Neural progenitor cell (in vitro differentiated cells): Measurements from ENCODE around the gene PPP2R3C. TPM values are rescaled to one million over a fixed set of nuclear protein-coding genes. Genes with fewer than 3 reads are reported as not detected.

Experiments
- DNase-seq: peaks from one replicate; pipeline ENCODE4 v3.0.0-alpha.2; 2016; ENCODE audit warnings: low spot score
- H2AFZ ChIP-seq: fragments of 200-600 bp; sonication (generic); replicated peaks from 2 replicates; pipeline ENCODE4 v1.6.1; 2016; ENCODE audit warnings: antibody characterized with exemption
- H3F3A ChIP-seq: fragments of 200-600 bp; sonication (generic); 2 replicates; pipeline ENCODE4 v1.6.1; 2016; ENCODE audit warnings: antibody characterized with exemption, low read depth
- H3K27ac ChIP-seq: fragments of 200-600 bp; sonication (generic); 2 replicates; pipeline ENCODE4 v1.5.1; 2016; ENCODE audit warnings: mild to moderate bottlenecking
- H3K27me3 ChIP-seq: fragments of 200-600 bp; sonication (generic); 2 replicates; pipeline ENCODE4 v1.6.1; 2016; ENCODE audit warnings: mild to moderate bottlenecking, moderate library complexity
- H3K36me3 ChIP-seq: fragments of 200-600 bp; sonication (generic); 2 replicates; pipeline ENCODE4 v1.5.1; 2016
- H3K4me1 ChIP-seq: fragments of 200-600 bp; sonication (generic); 2 replicates; pipeline ENCODE4 v1.6.1; 2016; ENCODE audit warnings: mixed run types
- H3K4me2 ChIP-seq: fragments of 200-600 bp; sonication (generic); 2 replicates; pipeline ENCODE4 v1.6.1; 2016
- H3K4me3 ChIP-seq: fragments of 200-600 bp; sonication (generic); 2 replicates; pipeline ENCODE4 v1.5.1; 2016
- H3K79me2 ChIP-seq: fragments of 200-600 bp; sonication (generic); 2 replicates; pipeline ENCODE4 v1.6.1; 2016; ENCODE audit warnings: low read depth
- H3K9ac ChIP-seq: fragments of 200-600 bp; sonication (generic); 2 replicates; pipeline ENCODE4 v1.6.1; 2016
- H3K9me3 ChIP-seq: fragments of 200-600 bp; sonication (generic); 2 replicates; pipeline ENCODE4 v1.5.1; 2016; ENCODE audit warnings: low read depth
- H4K20me1 ChIP-seq: fragments of 200-600 bp; sonication (generic); 2 replicates; pipeline ENCODE4 v1.6.1; 2016; ENCODE audit warnings: low read depth
- H3K27ac Mint-ChIP-seq: 3 replicates; pipeline ENCODE4 v1.8.0; 2021; ENCODE audit warnings: mixed read lengths
- H3K27me3 Mint-ChIP-seq: 2 replicates; pipeline ENCODE4 v1.8.0; 2022; ENCODE audit warnings: low read depth, mild to moderate bottlenecking, inconsistent platforms, moderate library complexity, mixed read lengths; ENCODE audit not compliant: insufficient read depth
- H3K36me3 Mint-ChIP-seq: 3 replicates; pipeline ENCODE4 v1.8.0; 2021; ENCODE audit warnings: mixed read lengths
- H3K4me1 Mint-ChIP-seq: 3 replicates; pipeline ENCODE4 v1.8.0; 2021; ENCODE audit warnings: mixed read lengths
- H3K4me3 Mint-ChIP-seq: 3 replicates; pipeline ENCODE4 v1.8.0; 2021; ENCODE audit warnings: mild to moderate bottlenecking, moderate library complexity, mixed read lengths
- H3K9me3 Mint-ChIP-seq: 3 replicates; pipeline ENCODE4 v1.8.0; 2020; ENCODE audit warnings: mixed read lengths
- CTCF ChIP-seq: fragments of 200-600 bp; sonication (generic); IDR thresholded peaks from 2 replicates; pipeline ENCODE4 v1.5.1; 2017; ENCODE audit warnings: antibody characterized with exemption, mild to moderate bottlenecking
- EZH2 ChIP-seq: fragments of 200-600 bp; sonication (generic); IDR thresholded peaks from 2 replicates; pipeline ENCODE4 v1.6.1; 2017; ENCODE audit warnings: antibody characterized with exemption, mild to moderate bottlenecking, moderate library complexity
- EZH2phosphoT487 ChIP-seq: fragments of 200-600 bp; sonication (generic); IDR thresholded peaks from 2 replicates; pipeline ENCODE4 v1.6.1; 2017; ENCODE audit warnings: antibody characterized with exemption
- total RNA-seq: library from RNA; depleted of rRNA; stranded (reverse); fragments of >200 nt; gene quantifications from 2 replicates; pipeline ENCODE4 v1.2.3, GENCODE V29; 2015; ENCODE audit warnings: low replicate concordance

Gene PPP2R3C
- total RNA-seq, 1 donor from 2014 or later = 67.4 TPM

DNA sequence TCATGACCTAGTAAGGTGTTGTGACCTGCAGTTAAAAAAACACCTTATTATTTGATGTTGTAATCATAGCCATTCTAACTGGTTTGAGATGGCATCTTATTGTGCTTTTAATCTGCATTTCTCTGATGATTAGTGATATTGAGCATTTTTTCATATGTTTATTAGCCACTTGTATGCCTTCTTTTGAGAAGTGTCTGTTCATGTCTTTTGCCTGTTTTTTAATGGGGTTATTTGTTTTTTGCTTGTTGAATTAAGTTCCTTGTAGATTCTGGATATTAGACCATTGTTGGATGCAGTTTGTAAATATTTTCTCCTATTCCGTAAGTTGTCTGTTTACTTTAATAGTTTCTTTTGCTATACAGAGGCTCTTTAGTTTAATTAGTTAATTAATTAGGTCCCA is 41.6 kb upstream of the PPP2R3C start:
- H3K4me1 Mint-ChIP-seq = peaks cover 7% of the 10 kb centered on the region
- Histone ChIP-seq H3F3A (peaks cover 5% of the 10 kb centered on the region), H3K9me3 (no peaks in the 10 kb centered on the region), H3K4me2 (no peak overlapping the region), H2AFZ (no peak overlapping the region), H4K20me1 (no peaks in the 10 kb centered on the region), H3K4me1 (peaks cover 10% of the 10 kb centered on the region), H3K27me3 (no peaks in the 10 kb centered on the region), H3K79me2 (no peaks in the 10 kb centered on the region), H3K4me3 (no peak overlapping the region), H3K9ac (no peak overlapping the region), H3K27ac (no peak overlapping the region), H3K36me3 (no peaks in the 10 kb centered on the region)
- no peak overlapping the region for H3K4me3 Mint-ChIP-seq
- TF ChIP-seq EZH2phosphoT487 (no peak), CTCF (no peak), EZH2 (no peak)
- no peak for DNase-seq
- no peaks in the 10 kb centered on the region for H3K9me3 Mint-ChIP-seq
- H3K27ac Mint-ChIP-seq = no peak overlapping the region
- peaks cover 21% of the 10 kb centered on the region for H3K36me3 Mint-ChIP-seq
- H3K27me3 Mint-ChIP-seq = no peaks in the 10 kb centered on the region

- H3K36me3 ChIP-seq = no peaks in the 10 kb centered on the region
- no peak overlapping the region for H3K4me3 ChIP-seq
- H3K27ac ChIP-seq = no peak overlapping the region
- H3K9ac ChIP-seq = no peak overlapping the region
- no peak overlapping the region for H3K4me2 ChIP-seq
- H3K27ac Mint-ChIP-seq = no peak overlapping the region
- no peaks in the 10 kb centered on the region for H3K27me3 Mint-ChIP-seq
- H3K79me2 ChIP-seq = no peaks in the 10 kb centered on the region
- peaks cover 6% of the 10 kb centered on the region for H3K36me3 Mint-ChIP-seq
- H3K9me3 Mint-ChIP-seq = no peaks in the 10 kb centered on the region
- H3K4me1 Mint-ChIP-seq = peaks cover 8% of the 10 kb centered on the region
- no peaks in the 10 kb centered on the region for H4K20me1 ChIP-seq
- H3K9me3 ChIP-seq = no peaks in the 10 kb centered on the region
- no peak overlapping the region for H3K4me3 Mint-ChIP-seq
- H3K27me3 ChIP-seq = no peaks in the 10 kb centered on the region
- no peak overlapping the region for H2AFZ ChIP-seq
- no peak for TF ChIP-seq EZH2phosphoT487
- no peak for TF ChIP-seq EZH2
- no peak for TF ChIP-seq CTCF
- DNase-seq = no peak
- peaks cover 14% of the 10 kb centered on the region for H3K4me1 ChIP-seq
- peaks cover 11% of the 10 kb centered on the region for H3F3A ChIP-seq
These were observed 39.4 kb upstream of the PPP2R3C start for GRCh38 chr14:35161231-35161630.

GRCh38 chr14:35159742-35160409 is 38.1 kb upstream of the PPP2R3C start:
- Mint-ChIP-seq H3K27me3 (no peaks in the 10 kb centered on the region), H3K4me1 (peaks cover 13% of the 10 kb centered on the region), H3K36me3 (peaks cover 6% of the 10 kb centered on the region), H3K27ac (no peak overlapping the region), H3K4me3 (no peak overlapping the region), H3K9me3 (no peaks in the 10 kb centered on the region)
- Histone ChIP-seq H4K20me1 (no peaks in the 10 kb centered on the region), H3K4me2 (no peak overlapping the region), H3K27ac (no peak overlapping the region), H3K4me1 (peaks cover 14% of the 10 kb centered on the region), H3K9ac (no peak overlapping the region), H3F3A (peaks cover 11% of the 10 kb centered on the region), H3K27me3 (no peaks in the 10 kb centered on the region), H3K36me3 (no peaks in the 10 kb centered on the region), H2AFZ (no peak overlapping the region), H3K79me2 (no peaks in the 10 kb centered on the region), H3K4me3 (no peak overlapping the region), H3K9me3 (no peaks in the 10 kb centered on the region)
- no peak for TF ChIP-seq CTCF
- TF ChIP-seq EZH2phosphoT487 = no peak
- DNase-seq = no peak
